Measurements from ENCODE around the gene ANKS4B.

DNA sequence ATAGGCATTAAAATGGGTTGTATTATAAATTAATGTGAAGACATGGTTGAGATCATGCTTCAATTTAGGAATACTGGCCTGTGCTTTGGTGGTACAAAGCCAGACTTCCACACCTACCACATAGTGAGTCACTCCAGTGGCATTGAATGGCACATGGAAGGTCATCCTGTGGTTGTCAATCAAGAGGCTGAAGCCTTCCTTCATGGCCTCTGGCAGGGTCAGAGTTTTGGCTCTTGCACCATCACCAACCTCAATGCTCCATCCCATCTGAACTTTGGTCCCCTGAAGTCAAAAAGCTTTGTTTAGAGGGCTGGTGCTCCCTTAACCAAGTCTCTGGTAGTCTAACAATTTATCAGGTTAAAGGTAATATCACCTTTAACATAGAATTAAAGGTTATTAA, 28.2 kb upstream of the ANKS4B start:
- TF ChIP-seq FOXP2 (optimal IDR thresholded peaks at IDR 0.05; ENCODE audit: control extremely low read depth, extremely low read length, insufficient read depth), result no peak
- no peak for TF ChIP-seq EZH2 (IDR thresholded peaks at IDR 0.05)

Measured in SK-N-MC (cell line).